GM18519 (cell line): Measurements from ENCODE around the gene AMDHD1.

ENCODE experiments used
- ATAC-seq: cut with Tn5 transposase; IDR thresholded peaks from one replicate; pipeline ENCODE4 v1.9.1; 2021; ENCODE audit warnings: mild to moderate bottlenecking, moderate library complexity; ENCODE audit not compliant: unreplicated experiment, low FRiP score

AMDHD1 gene

GRCh38 chr12:95994476-95994875 lies 51.3 kb downstream of the AMDHD1 start:
- no peak for ATAC-seq

DNA sequence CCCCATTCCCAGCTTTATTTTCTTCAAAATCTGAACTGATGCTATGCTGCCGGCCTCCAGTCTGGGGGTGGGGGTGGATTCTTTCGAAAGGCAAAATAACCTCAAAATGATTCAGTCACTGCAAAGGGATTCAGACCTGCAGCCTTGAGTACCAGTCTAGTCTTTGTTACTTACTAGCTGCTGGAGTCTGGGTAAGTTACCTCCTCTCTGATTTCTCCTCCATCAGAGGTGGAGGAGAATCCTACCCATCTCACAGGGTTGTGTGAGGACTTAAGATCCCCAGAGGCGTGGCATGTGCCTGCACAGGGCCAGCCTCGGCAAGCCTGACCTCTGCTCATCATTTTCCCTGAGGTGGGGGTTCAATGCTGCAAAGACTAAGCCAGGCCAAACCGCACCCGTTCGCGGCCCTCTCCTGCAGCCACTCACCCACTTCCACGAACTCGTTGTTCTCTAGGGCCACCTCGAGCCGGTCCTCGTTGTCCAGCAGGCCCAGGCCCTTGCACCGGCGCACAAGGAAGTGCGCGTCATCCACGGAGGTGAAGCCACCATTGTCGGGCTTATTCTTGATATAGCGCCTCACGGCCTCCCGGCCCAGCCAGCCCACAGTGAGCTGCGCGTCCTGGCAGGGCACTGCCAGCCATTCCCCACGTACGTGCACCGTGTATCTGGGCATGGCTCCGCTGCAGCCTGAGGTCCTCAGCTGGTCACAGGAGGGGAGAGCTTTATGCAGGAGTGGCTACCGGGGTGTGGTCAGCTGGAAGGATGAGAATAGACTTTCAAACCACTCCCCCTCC lies 52.3 kb downstream of the AMDHD1 start:
- no peak for ATAC-seq

DNA sequence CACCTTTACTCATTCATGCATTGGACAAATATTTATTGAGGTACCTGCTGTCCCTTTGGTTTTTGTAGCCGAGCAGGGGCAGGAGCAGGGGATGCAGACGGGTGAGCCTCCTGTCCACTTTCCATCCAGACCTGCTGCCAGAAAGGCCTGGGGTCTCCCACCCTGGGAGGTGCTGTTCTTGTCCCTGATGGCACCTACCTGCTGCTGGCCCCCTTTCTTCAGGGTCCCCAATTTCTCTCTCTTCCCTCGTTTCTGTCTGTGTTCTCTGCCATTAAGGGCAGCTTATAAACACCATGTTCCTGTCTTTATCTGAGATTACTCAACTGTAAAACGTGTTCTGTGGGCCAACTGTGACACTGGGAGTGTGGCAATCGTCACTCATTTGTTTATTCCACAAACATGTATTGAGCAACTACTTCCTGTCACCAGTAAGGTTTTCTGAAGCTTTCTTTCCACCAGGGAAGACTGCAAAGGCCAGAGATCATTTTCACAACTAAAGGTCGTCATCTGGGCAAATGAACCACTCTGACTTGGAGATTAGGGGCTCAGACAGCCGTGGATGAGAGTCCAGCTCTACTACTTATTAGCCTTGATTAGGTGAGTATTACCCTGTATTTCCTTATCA lies 53.0 kb downstream of the AMDHD1 start, which contains the start of gene HAL:
TSS of gene HAL (minus strand) at position 311 of the 625 bp plus-strand sequence. CDS start 434 bp downstream, outside the sequence.
- ATAC-seq: no peak

GRCh38 chr12:95997276-95997675 lies 54.1 kb downstream of the AMDHD1 start:
- no peak for ATAC-seq

DNA sequence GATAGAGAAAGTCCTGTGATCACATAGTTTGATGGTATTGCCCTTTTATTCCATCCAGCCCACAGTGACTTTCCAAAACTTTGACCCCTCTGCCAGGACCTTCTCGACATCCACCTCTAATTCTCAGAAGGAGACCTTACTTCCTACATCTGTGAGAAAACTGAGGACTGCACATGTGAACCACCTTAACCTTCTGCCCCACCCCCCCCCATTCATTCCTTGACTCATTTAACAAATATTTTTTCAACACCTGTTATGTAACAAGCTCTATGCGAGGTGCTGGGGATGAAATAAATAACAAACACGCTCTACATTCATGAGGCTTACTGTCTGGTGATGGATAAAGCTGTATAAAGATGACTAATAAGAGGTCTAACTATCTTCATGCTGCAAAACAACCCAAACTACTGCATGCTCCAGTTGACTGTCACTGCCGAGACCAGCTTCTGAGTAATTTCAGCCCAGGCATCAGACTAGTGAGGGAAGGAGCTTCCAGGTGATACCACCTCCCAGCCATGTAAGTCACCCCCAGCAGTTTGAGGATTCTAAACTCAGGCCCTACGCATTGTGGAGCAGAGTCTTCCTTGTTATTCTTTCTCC lies 54.9 kb downstream of the AMDHD1 start:
- ATAC-seq: no peak

DNA sequence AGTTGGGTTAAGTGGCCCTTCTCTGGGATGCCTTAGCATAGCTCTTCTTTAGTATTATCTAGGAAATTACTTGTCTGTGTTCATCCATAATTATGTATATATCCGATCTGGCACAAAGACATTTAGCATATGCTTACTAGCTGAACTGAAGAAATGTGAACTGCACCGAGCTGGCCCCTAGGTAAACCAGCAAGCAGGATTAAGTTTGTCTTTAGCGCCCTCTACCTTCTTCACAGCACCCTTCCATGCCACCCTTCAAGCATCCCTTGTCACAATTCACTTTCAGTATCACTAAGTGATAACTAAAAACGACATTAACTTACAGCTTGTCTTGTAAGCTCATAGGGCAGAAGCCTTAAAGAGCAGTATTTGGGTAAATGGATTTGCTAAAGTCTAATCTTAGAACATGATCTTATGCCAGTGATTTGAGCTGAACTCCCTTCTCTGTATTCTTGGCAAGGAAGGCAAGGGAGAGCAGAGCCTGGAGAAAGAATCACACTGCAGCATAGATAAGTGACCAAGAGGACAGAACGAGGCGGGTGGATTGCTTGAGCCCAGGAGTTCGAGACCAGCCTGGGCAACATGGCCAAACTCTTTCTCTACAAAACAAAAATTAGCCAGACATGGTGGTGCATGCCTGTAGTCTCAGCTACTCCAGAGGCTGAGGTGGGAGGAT lies 55.6 kb downstream of the AMDHD1 start:
- ATAC-seq: peak; percentile 98

DNA sequence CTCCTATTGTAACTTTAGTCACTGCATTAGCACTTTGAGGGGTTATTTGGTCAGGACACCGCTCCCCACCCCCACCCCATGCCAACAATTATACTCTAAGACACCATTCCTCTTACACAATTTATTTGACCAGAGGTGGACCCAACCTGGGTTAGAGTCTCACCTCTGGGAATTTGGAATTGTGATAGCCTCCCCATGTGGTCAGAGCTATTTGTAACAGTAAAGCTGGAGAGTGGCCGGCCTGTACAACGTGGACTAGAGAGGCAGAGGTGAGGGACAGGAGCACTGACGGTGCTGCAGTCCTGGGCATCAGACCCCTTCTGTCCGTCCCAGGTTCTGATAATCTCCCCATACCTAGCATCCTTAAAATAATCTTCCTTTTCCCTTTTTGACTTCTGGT lies 56.4 kb downstream of the AMDHD1 start:
- no peak for ATAC-seq

GRCh38 chr12:96000858-96001257 lies 57.7 kb downstream of the AMDHD1 start:
- no peak for ATAC-seq

- no peak for ATAC-seq
Observed at GRCh38 chr12:96006727-96007126, 63.6 kb downstream of the AMDHD1 start.

- ATAC-seq: no peak
Observed at GRCh38 chr12:96007729-96008128, 64.6 kb downstream of the AMDHD1 start.

DNA sequence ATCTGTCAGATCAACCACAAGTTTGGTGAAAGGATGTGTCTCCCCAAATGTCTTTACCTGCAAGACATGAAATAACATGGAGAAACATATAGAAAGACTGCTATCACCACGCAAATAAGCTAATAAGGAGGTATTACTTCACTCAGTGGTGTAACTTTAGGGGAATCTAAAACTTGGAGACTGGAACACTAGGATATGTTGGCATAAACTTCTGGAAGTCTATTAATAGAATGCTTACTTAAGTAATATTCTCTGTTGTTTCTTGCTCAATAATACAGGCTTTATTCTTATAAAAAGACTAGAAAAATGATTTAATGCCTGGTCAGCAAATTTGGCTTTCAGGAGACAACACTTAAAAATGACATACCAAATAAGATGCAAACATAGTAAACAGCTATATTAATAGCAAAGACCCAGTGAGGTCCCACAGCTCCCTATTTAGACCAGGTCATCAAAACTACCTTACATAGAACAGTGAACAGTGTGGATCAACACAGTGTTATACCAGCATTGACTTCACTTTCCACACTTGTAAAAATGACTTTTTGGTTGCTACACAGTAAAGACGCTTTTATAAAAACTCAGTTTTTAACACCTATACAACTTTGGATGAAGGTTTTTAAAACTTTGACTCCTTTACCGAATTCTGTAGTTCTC lies 71.9 kb downstream of the AMDHD1 start:
- no peak for ATAC-seq

- no peak for ATAC-seq
Observed at GRCh38 chr12:96015672-96016071, 72.5 kb downstream of the AMDHD1 start.
